Ishikawa (cell line): Measurements from ENCODE around the gene PTCD2.

Source experiments
- CEBPB ChIP-seq: IDR thresholded peaks from 2 replicates; pipeline ENCODE4 v1.6.1; 2012
- CREB1 ChIP-seq: IDR thresholded peaks from 2 replicates; pipeline ENCODE4 v1.6.1; 2012; ENCODE audit warnings: low read depth
- EGR1 ChIP-seq: IDR thresholded peaks from 2 replicates; pipeline ENCODE4 v1.6.1; 2012
- EP300 ChIP-seq: IDR thresholded peaks from 2 replicates; pipeline ENCODE4 v1.6.1; 2012; ENCODE audit warnings: borderline replicate concordance
- FOXM1 ChIP-seq: IDR thresholded peaks from 2 replicates; pipeline ENCODE4 v1.6.1; 2012; ENCODE audit warnings: low read depth, borderline replicate concordance
- MAX ChIP-seq: IDR thresholded peaks from 2 replicates; pipeline ENCODE4 v1.6.1; 2012
- NFIC ChIP-seq: IDR thresholded peaks from 2 replicates; pipeline ENCODE4 v1.6.1; 2012
- RAD21 ChIP-seq: IDR thresholded peaks from 2 replicates; pipeline ENCODE4 v1.6.1; 2012; ENCODE audit warnings: low read depth
- REST ChIP-seq: IDR thresholded peaks from 2 replicates; pipeline ENCODE4 v1.6.1; 2012; ENCODE audit warnings: low read depth, mild to moderate bottlenecking
- TAF1 ChIP-seq: IDR thresholded peaks from 2 replicates; pipeline ENCODE4 v1.6.1; 2012; ENCODE audit warnings: low read depth, mild to moderate bottlenecking
- TCF12 ChIP-seq: IDR thresholded peaks from 2 replicates; pipeline ENCODE4 v1.6.1; 2012; ENCODE audit warnings: low read depth
- TEAD4 ChIP-seq: IDR thresholded peaks from 2 replicates; pipeline ENCODE4 v1.6.1; 2012
- USF1 ChIP-seq: IDR thresholded peaks from 2 replicates; pipeline ENCODE4 v1.6.1; 2012
- YY1 ChIP-seq: IDR thresholded peaks from 2 replicates; pipeline ENCODE4 v1.6.1; 2012; ENCODE audit warnings: low read depth
- ZBTB7A ChIP-seq: IDR thresholded peaks from 2 replicates; pipeline ENCODE4 v1.6.1; 2012; ENCODE audit warnings: low read depth

PTCD2 gene

DNA sequence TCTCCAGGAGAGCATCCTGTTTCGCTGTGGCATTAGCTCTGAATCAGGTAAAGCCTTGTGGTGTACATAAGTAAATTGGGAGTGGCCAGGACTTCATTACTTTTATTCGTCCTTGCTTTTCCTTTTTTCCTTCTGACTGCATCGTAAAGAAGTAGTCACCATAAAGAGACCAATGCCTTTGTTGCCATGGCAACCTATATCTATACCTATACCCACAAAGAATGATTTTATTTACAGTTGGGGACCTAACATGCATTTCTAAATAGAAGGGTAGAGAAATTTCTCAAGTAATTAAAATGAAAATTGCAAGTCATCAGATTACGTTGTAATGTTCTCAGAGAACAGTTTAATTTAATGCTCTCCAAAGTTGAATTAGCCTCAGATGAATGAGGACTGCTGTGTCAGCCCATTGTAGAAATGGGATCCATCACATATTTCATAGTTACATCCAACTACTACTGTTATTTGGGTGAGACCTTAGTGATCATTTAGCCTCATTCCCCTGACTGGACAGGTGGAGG lies 18.6 kb downstream of the PTCD2 start:
- TF ChIP-seq TEAD4 (no peak), EP300 (no peak), RAD21 (no peak), NFIC (no peak), YY1 (no peak), REST (no peak), USF1 (no peak), ZBTB7A (no peak), FOXM1 (no peak), EGR1 (no peak), CREB1 (no peak), TCF12 (no peak), TAF1 (no peak), CEBPB (no peak), MAX (no peak)

DNA sequence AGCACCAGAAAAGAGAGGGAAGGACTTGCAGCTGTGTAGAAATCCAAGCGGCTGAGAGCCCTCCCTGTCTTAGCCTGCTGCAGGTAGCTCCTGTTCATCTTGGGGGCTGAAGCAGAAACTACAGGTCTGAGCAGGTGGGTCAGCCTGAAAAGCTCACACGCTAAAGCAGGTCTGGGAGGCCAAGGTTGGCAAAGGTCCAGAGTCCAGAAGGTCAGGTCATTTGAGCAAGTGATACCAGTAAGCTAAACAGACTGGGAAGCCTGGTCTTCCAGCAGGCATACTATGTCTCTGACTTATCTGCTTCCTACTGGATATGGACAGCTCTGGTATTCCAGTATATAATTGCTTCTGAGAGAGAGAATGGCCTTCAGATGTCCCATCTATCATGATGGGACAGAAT lies 26.2 kb downstream of the PTCD2 start:
- TF ChIP-seq NFIC (no peak), TEAD4 (no peak), FOXM1 (no peak), CEBPB (no peak), RAD21 (no peak), TAF1 (no peak), EGR1 (no peak), CREB1 (no peak), REST (no peak)

DNA sequence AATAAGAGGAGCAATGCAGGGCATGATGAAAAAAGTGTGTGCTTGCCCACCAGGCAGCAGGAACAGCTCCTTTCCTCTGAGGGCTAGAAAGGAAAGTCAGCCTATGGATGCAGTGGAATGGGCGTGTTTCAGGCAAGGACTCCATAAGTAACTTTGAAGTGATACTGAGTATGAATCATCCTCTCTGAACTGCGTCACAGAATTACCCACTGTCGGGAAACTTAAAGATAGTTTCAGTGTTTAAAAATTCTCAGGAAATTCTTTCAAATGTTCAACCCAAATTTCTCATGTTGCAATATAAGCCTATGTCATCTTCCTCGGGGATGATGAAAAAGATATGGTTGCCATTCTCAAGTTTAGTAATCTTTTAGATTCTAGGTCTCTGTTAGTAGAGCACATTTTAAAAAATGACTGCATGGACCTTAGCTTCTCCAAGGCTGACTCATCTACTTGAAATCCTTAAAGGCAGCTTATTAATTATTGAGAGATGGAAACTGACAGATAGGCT lies 27.7 kb downstream of the PTCD2 start:
- TF ChIP-seq NFIC (no peak), CEBPB (no peak), TCF12 (no peak), FOXM1 (no peak), TAF1 (no peak), TEAD4 (no peak), ZBTB7A (no peak), CREB1 (no peak), REST (no peak), USF1 (no peak), EGR1 (no peak), YY1 (no peak), MAX (no peak), RAD21 (no peak)

GRCh38 chr5:72351376-72351775 lies 31.2 kb downstream of the PTCD2 start:
- TF ChIP-seq CREB1 (no peak), REST (no peak), TEAD4 (no peak)
